ENCODE results near the gene MCAM. TPM values are rescaled to one million over a fixed set of nuclear protein-coding genes. Genes with fewer than 3 reads are reported as not detected.

MCAM gene
- total and polyA plus RNA-seq, 2 donors (not counting 3 experiments of a cell fraction or from before 2014, with no cell fraction given), result 1,027 to 2,543 TPM

- no peak for DNase-seq (ENCODE audit: low read depth, low spot score)
- POLR2A ChIA-PET, result no interaction called here
- Histone ChIP-seq H3K27me3 (ENCODE audit: control insufficient read depth in 2 of 2, insufficient read depth in 2 of 2, low read length in 2 of 2) (peaks cover 0 to 3% of the 10 kb centered on the region in 2 experiments), H3K9me3 (replicated peaks; ENCODE audit: control insufficient read depth, insufficient read depth, low read length) (no peaks in the 10 kb centered on the region), H3K4me2 (ENCODE audit: insufficient read depth, low read length) (no peak overlapping the region), H2AFZ (ENCODE audit: low read depth, low read length) (no peak overlapping the region), H3K4me3 (replicated peaks in 1 of 3; ENCODE audit: insufficient read depth in 1 of 3, low read depth in 1 of 3, low read length in 3 of 3) (no peak overlapping the region), H4K20me1 (replicated peaks; ENCODE audit: control insufficient read depth, extremely low read depth, insufficient read depth, low read length) (no peaks in the 10 kb centered on the region), H3K9ac (replicated peaks; ENCODE audit: extremely low read depth, insufficient read depth, low read length) (no peak overlapping the region), H3K36me3 (ENCODE audit: control insufficient read depth in 2 of 2, extremely low read depth in 1 of 2, insufficient read depth in 2 of 2, low read length in 2 of 2) (no peaks in the 10 kb centered on the region), H3K4me1 (ENCODE audit: control insufficient read depth, extremely low read depth, insufficient read depth, low read length) (no peaks in the 10 kb centered on the region), H3K79me2 (ENCODE audit: control insufficient read depth, insufficient read depth, low read length) (no peaks in the 10 kb centered on the region), H3K27ac (ENCODE audit: insufficient read depth, low read depth, low read length) (no peak overlapping the region), H3K9me1 (replicated peaks; ENCODE audit: control insufficient read depth, extremely low read depth, insufficient read depth, low read length) (no peaks in the 10 kb centered on the region)
- TF ChIP-seq EZH2 (IDR thresholded peaks at IDR 0.05; ENCODE audit: borderline replicate concordance, low read depth, low read length, severe bottlenecking) (no peak), MYC (IDR thresholded peaks at IDR 0.05; ENCODE audit: low read depth, low read length) (no peak), FOS (IDR thresholded peaks at IDR 0.05; ENCODE audit: borderline replicate concordance, insufficient read depth, low read length) (no peak), POLR2A (IDR thresholded peaks at IDR 0.05; ENCODE audit: low read depth, low read length) (no peak), GATA2 (IDR thresholded peaks at IDR 0.05; ENCODE audit: insufficient read depth, insufficient read length, low read depth, low read length) (no peak), MAX (IDR thresholded peaks at IDR 0.05; ENCODE audit: insufficient read depth, insufficient read length) (no peak), JUN (IDR thresholded peaks at IDR 0.05; ENCODE audit: borderline replicate concordance, insufficient read depth, insufficient read length, low read depth) (no peak), POLR2AphosphoS5 (IDR thresholded peaks at IDR 0.05; ENCODE audit: insufficient read depth, low read depth, low read length) (no peak), CTCF (IDR thresholded peaks at IDR 0.05; ENCODE audit: extremely low read depth in 1 of 2, insufficient read depth in 1 of 2, low read depth in 1 of 2, low read length in 2 of 2) (no peak)
- dilution Hi-C loops (cut with MboI; ENCODE audit: extremely low pct_ligation_motif_present, low sequenced_read_pairs), result no loop called here
- CTCF ChIA-PET, result interaction anchor here (1.4 to 6.2 kb wide), 3 partner anchors 7 to 27 kb away, joined by 5 to 55 read pairs (median 6); no protein-coding TSS in a partner anchor
- no peak for FAIRE-seq
- intact Hi-C loops (cut with micrococcal nuclease), result no loop called here
- no TSS peak for BruUV-seq (replicated peaks)
These were observed 30.3 kb upstream of the MCAM start for GRCh38 chr11:119347242-119347641.

Measured in endothelial cell of umbilical vein (primary cell).